Measurements from ENCODE around the gene KRT40.

KRT40 gene

DNA sequence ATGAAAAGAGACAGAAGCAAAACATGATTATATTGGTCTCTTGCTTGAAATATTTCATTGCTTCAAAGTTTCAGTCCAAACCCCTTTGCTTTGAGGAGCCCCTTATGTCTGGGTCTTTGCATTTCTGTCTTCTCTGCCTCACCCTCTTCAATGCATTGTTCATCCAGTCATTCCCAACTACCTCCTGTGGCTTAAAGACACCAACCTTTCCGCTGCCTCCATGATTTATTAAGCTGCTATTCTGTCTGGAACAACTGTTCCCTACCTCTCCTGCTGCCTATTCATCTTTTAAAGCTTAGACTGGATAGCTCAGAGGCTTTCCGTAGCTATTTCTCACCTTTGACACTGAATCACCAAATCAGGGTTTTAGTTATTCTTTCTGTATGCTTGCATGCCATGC lies 13.2 kb upstream of the KRT40 start:
- no peak for DNase-seq (ENCODE audit: low read depth, low spot score)

DNA sequence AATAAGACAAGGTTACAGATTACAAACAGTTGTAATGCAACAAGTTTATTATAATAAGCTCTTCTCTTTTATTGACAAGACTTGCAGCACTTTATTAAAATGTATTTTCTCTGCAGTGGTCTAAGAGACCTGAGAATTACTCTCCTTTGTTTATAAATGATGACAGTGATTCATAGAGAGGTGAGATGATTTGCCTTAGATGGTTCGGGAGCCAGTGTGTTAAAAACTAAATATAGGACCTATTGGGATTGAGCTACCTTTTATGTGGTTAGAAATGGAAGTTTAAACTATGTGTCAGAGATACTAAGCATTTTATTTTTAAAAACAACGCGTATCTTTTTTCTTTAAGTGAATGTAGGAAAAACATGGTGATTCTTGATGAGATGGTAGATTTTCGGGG lies 12.7 kb upstream of the KRT40 start:
- DNase-seq (ENCODE audit: low read depth, low spot score): no peak

DNA sequence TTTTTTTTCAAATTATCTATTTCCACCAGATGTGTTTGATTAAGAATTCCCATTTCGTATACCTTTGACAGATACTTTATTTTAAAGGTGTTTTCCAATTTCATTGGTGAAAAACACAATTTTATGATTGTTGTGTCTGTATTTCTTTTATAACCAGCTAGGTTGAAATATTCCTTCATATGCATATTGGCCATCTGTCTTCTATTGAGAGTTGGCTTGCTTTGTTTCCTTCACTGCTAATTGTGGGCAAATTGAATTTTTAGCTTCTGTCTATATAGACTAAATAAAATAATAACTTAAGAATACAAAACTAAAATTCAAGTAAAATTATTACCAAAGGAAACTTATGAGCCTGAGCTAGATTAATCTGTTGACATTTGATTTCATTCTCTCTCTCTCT lies 11.0 kb upstream of the KRT40 start:
- no peak for DNase-seq (ENCODE audit: low read depth, low spot score)

DNA sequence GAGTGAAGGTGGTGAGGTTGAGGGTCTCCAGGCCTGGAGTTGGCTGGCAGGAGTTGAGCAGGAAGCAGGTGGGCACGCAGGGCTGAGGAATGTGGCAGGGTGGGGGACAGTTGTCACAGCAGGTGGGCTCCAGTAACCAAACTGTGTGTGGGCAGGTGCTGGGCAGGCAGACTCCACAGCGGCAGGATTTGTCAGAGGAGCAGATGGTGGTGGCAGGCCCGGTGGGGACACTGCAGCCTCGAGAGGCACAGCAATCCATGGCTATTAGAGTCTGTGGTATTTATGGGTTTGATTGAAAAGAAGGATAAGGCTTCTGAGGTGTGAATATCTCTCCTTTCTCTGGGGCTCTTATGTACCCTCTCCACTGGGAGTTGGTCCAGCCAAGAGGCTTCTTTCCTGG lies 9.7 kb upstream of the KRT40 start, which contains the start of gene KRTAP3-3:
Gene KRTAP3-3, minus strand, starts transcription at position 326 of the 400 bp plus-strand sequence. Its CDS starts 67 bp downstream, at position 259.
- DNase-seq (ENCODE audit: low read depth, low spot score): no peak

DNA sequence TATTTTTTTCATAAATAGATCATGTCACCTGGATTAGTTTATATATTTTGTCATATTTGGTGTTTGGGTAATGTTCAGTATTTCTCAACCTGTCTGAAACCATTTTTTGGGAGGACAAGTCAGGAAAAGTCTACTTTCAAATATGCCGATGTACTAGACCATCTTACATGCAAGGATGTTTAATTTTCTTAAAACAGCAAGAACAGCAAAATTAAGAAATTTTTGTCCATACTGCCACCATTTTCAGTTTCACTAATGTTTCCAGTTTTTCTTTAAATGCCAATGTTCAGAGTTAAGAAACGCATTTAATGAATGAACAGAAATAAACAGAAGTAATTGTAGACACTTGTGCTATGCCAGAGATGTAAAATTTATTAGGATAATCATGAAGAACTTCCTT lies 9.0 kb upstream of the KRT40 start:
- DNase-seq (ENCODE audit: low read depth, low spot score): no peak

DNA sequence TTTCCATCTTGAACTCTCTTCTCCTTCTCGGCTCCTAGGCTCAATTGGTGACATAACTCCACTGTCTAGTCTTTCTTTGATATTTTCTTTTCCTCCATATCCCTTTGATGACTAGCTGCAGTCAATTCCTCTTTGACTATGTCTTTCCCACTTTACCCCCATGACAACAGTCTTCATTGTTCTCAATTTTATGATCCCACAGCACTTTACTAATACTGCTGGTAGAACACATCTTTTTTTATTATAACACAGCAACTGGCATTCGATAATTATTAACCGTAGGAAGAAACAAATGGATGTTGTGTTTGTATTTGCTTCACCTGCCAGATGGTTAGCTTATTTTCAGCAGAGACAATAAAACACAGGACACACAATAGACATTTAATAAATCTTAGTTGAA lies 8.5 kb upstream of the KRT40 start:
- DNase-seq (ENCODE audit: low read depth, low spot score): no peak

DNA sequence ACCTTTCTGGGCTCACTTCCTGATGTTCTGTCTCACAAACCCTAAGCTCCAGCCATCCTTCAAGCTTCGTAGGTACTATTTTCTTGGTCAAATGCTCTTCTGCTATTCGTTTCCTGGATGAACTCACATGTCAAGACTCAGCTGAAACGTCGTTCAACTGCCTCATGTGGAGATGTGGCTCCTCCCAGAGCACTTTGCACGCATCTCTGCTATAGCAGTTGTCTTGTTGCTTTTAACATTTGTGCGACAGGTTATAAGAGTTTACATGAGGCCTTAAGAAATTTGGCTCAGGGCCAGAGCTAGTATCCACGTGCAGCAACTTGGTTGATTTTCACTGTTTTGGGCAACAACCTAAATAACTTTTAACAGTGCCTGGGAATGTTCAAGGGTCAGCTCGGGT lies 2.8 kb upstream of the KRT40 start:
- no peak for DNase-seq (ENCODE audit: low read depth, low spot score)

DNA sequence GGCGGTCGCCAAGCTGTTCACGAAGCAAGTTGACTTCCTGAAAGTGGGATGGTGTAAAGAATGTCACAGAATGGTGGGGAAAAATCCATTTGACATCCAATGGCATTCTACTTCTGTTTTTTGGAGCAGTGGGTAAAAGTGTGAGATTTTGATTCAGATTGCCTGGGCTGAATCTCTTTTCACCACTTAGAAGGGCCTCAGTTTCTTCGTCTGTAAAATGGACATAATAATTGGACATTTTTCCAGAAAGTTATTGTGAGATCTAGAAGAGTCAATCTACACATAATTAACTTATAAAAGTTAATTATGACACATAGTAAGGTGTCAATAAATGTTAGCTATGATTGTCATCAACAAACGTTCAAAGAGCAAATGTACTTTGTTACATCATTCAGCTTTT lies 3.0 kb downstream of the KRT40 start:
- no peak for DNase-seq (ENCODE audit: low read depth, low spot score)

DNA sequence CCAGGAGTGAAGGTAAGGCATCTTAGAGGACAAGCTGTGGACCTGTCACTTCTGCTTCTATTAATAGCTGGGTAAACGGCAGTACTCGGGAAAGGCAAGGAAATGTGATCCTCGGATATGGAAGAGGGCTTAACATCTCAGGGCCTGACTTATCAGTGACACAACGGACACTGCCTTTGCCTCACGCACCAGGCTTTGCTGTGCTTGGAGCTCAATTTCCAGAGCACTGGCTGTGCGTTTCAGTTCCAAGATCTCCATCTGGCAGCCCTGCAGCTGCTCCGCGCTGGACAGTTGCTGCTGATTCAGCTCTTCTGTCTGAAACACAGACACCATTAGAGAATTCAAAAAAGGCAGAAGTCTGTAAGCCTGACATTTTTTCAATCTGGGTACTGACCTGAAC lies 3.5 kb downstream of the KRT40 start:
- no peak for DNase-seq (ENCODE audit: low read depth, low spot score)

DNA sequence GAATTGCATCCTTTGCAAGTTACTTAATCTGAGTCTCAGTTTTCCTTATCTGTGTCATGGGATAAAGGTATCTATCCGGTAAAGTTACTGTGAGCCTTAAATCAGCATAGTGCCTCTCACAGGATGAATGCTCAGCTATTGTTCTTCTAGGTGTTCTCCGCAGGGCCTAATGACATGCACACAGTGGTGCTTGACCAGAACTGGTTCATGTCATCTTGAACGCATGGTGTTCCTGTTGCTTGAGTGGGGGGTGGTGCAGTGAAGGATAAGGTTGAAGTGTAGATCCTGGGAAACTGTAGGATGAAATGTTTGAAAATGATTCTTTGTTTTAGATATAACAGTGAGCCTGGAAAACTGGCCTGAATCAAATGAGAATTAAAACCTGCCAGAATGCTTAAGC lies 4.0 kb downstream of the KRT40 start:
- no peak for DNase-seq (ENCODE audit: low read depth, low spot score)

DNA sequence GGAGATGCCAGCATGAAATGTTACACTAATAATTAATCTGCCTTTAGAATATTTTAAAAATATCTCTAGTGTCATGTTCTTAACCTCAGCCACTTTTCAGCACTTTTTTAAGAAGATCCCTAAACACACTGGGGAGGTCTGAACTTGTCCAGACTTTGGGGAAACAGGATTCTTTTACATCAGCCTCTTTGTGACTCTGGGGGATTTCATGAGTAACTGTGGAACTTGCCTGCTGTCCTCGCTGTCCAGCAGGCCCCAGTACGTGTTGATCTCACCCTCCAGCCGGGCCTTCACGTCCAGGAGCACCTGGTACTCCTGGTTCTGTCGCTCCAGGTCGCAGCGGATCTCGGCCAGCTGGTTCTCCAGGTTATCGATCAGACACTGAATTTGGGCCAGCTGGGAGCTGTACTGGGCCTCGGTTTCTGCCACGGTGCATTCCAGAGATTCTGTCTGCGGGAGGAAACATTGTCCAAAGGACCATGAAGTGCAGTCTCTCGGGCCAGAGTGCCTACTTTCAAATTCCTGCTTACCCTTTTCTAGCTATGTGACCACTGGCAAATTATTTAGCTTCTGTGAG lies 5.5 kb downstream of the KRT40 start:
- DNase-seq (ENCODE audit: low read depth, low spot score): no peak

DNA sequence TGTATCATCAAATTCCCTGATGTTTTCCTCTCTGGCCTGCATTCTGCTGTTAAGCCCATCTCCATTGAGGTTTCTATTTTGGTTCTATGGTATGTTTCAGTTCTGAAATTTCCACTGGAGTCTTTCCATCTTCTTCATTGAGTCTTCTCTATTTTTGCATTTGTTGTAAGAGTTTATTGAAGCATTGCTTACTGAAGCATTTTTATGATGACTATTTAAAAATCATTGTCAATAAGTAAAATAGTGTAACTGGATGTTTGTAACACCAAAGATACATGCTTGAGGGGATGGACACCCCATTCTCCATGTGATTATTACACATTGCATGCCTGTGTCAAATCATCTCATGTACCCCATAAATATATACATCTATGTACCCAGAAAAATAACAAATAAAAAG lies 8.6 kb downstream of the KRT40 start:
- no peak for DNase-seq (ENCODE audit: low read depth, low spot score)

DNA sequence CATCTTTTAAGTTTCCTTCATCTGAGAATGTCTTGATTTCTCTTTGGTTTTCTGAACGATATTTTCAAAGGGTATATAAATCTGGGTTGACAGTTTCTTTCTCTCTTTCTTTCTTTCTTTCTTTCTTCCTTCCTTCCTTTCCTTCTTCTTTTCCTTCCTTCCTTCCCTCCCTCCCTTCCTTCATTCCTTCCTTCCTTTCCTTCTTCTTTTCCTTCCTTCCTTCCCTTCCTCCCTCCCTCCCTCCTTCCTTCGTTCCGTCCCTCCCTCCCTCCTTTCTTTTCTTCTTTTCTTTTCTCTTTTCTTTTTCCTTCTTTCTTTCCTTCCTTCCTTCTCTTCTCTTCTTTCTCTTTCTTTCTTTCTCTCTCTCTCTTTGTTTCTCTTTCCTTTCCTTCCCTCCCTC lies 9.8 kb downstream of the KRT40 start:
- DNase-seq (ENCODE audit: low read depth, low spot score): no peak

DNA sequence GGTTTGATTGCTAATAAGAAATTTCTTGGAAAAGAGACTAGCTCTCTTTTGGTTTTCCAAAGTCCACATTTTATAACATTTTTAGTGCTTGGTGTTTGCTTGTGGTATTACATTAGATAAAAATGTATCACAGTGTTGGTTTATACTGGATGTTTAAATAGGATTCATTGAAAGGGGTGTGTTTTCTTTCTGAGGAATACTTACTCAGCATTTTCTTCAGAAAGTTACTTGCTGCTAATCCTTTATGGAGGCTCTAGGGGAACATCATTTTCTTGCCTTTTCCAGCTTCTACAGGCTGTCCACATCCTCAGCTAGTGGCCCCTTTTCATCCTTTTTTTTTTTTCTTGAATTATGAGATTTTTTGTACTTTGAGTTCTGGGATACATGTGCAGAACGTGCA lies 16.5 kb downstream of the KRT40 start:
- no peak for DNase-seq (ENCODE audit: low read depth, low spot score)

DNA sequence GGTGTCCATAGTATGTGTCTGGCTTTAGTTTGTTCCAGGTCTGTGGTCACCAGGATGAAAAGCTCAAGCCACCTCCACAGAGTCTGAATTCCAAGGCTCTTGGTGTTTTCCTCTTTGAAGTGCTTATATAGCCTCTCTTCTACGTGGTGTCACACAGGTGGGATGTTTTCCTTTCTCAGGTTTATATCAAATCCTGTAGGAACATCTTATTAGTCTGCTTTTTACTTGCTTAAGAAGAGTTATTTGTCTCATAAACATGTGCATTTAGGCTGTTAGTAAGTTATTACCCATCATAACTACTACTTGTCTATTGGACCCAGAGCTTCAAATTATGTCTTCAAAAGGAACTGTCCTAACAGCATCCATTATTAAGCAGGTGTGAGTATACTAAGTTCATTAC lies 17.3 kb downstream of the KRT40 start, which contains the start of gene KRT39:
Gene KRT39, minus strand, starts transcription at position 101 of the 400 bp plus-strand sequence. Its CDS starts 92 bp downstream, at position 9.
- DNase-seq (ENCODE audit: low read depth, low spot score): no peak

DNA sequence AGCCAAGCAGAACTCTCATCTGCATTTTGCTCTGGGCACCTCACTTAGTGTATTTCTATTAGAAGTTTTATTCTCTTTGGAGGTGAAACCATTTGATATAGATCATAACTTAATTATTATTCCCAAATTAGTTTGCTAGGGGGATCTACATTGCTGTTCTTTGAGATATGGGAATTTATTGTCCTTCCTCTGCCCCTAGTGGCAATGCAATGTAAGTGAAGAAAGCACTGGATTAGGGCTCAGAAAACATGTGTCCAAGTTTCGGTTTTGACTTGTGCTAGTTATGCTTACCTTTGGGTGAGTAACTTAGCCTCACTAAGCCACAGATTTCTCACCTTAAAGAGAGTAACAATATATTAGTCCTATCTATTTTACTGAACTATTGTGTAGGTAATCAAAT lies 20.3 kb downstream of the KRT40 start:
- no peak for DNase-seq (ENCODE audit: low read depth, low spot score)

DNA sequence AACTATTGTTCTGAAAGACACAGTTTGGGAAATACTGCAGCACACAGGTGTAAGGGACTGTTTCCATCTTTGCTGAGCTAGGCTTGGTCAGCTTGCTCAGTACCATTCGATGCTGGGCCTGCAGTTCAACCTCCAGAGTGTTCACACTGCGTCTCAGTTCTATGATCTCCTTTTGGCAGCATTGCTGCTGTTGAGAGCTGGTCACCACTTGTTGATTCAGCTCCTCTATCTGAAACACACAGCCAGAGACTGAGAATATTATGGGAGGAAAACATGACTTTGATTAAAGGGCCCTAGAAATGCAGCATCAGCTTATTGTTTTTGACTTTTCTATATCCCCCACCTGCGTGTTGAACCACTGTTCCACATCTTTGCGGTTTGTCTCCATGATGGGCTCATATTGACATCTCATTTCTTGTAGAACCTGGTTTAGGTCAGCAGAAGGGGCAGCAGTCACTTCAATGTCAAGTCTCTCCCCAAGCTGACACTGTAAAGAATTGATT lies 22.0 kb downstream of the KRT40 start:
- DNase-seq (ENCODE audit: low read depth, low spot score): no peak

DNA sequence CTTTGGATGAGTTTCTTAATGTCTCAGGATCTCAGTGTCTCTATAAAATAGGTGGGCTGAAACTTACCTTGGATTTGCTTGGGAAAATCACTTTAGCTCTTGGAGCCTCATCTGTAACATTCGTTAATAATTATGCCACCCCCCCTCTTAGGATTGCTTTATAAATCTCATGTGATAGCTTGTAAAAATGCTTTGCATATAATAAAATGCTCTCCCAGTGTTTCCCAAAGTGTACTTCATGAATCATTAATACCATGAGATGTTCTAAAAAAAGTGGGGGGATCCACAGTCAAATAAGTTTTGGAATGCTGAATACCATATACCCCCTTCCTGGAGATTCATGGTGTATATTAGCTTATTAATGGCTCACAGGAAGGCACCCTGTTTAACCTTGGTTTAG lies 22.5 kb downstream of the KRT40 start:
- no peak for DNase-seq (ENCODE audit: low read depth, low spot score)

DNA sequence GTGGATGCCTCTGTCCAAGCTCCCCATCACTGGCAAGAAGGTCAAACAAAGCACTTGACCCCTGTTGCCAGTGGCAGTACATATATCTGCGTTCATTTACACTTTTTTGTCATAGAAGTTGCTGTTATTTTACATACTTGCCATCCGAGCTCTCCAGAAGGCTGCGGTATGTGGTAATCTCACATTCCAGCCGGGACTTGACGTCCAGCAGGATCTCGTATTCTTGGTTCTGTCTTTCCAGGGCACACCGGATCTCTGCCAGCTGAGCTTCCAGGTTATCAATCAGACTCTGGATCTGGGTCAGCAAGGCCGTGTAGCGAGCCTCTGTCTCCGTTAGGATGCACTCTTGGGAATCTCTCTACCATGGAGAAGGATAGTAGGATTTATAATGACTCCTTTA lies 24.0 kb downstream of the KRT40 start:
- DNase-seq (ENCODE audit: low read depth, low spot score): no peak

DNA sequence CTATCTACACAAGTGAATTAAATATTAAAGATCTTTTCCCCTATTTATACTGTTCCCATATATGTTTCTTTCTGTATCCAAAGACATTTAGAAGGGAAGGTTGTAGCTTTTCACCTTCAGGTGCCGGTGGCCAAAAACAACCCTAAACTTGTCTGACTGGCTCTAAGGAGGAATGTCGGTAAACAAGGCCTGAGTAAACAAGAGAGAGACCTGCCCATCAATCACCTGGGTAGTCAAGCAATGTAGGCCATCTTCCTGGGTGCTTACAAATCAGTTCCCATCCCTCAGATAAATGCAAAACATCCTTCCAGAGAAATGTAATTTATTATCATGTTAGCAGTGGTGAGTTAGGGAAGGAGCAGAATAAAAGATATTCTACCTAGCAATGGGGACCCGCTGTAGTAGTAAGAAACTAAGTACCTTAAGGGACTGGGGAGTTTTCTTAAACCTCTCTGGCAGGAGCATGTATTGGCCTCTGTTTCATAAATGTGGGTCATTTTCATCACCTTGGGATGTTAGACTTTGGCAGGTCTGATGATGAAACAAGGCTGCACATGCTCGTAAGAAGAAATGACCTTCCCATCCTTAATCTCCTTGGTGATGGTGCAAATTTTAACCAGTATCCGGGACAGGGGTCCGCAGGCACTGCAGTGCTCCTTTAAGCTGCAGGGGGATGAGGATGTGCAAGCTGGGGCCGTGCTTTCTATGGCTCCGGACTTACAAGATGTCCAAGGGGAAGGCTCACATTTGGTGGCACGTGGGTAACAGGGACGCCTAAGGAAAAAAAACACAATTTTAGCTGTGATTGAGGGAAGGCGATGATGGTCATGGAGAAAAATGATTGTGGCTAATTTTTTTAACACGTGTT lies 25.8 kb downstream of the KRT40 start:
- no peak for DNase-seq (ENCODE audit: low read depth, low spot score)

DNA sequence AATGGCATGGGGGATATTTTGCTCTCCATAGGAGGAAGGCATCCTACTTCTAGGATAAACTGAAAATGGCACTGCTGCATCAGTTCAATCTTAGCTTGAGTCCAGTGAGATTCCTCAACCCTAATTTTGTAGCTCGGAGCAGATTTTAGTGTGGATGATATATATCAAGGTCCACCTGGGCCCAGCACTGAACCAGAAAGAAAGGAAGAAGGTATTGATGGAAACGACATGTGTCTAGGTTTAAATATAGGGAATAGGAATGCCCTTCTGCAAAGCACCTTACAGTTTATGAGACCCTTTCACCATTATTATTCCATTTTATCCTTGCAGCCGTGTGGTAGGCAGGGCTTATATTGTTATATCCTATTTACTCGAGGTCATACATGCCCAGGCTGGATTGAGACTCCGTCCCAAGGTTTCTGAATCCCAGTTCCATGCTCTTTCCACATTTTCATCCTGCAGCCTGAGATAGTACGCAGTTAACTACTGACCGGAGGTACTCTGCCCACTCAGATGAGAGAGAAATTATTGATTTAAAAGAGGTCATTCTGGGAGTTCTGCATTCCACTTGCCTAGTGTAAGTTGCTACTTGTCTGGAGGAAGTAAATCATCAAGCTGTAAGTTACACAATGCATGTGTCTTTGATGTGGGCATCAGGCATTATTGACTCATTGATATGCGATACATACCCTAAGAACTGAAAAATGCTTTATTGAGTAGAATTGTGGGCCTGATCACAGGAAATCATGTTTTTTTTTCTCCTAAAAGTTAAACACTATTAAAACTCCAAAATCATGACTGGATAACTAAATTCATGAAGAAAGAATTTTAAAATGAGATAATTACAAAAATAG lies 27.5 kb downstream of the KRT40 start:
- DNase-seq (ENCODE audit: low read depth, low spot score): no peak

DNA sequence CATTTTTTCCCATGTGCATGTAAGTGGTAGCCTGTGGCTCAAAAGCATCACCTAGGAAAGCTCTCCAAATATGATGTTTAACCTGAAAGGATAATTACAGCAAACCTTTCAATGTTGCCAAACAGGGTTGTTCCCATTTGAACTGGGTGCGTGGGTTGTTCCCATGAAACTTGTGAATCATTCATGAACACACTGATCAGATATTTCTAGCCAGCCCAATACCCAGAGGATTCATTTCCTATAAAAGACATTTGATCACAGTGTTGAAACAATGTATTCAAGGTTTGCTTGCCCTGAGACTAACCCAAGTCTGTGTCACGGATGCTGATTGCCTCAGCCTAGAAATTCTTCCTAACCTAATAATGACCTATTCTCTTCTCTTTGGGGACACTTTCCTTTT lies 30.2 kb downstream of the KRT40 start:
- no peak for DNase-seq (ENCODE audit: low read depth, low spot score)
